Measurements from ENCODE around the gene PLSCR1.

DNA sequence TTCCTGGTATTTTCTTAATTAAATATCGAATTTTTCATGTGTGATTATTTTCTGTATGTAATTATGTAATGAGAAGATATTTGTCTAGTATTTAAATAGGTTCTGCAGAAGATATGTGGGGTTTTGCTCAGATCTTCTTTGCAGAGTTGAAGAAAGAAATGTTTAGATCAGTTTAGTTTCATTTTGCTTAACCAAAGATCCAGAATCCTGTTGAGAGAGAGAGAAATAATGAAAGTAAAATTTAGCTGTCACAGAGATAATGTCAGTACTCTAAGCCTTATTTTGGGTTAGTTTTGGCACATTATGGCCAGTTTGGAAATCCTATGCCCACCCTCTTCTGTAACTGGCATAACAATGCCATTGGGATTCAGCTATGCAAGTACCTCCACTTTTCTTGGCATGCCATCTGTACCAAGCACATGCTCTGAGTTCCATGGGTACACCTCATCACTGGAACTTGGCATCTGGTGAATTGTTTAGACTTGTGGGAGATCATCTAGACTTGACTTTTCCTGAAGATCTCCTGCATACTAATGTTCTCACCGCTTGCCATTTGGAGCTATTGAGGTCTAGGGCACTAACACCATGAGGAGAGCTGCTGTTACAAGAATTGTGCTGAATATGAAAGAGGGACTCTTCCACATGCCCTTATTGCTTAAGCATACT is 30.9 kb downstream of the PLSCR1 start:
- TF ChIP-seq, protein P1, sequence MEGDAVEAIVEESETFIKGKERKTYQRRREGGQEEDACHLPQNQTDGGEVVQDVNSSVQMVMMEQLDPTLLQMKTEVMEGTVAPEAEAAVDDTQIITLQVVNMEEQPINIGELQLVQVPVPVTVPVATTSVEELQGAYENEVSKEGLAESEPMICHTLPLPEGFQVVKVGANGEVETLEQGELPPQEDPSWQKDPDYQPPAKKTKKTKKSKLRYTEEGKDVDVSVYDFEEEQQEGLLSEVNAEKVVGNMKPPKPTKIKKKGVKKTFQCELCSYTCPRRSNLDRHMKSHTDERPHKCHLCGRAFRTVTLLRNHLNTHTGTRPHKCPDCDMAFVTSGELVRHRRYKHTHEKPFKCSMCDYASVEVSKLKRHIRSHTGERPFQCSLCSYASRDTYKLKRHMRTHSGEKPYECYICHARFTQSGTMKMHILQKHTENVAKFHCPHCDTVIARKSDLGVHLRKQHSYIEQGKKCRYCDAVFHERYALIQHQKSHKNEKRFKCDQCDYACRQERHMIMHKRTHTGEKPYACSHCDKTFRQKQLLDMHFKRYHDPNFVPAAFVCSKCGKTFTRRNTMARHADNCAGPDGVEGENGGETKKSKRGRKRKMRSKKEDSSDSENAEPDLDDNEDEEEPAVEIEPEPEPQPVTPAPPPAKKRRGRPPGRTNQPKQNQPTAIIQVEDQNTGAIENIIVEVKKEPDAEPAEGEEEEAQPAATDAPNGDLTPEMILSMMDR (IDR thresholded peaks at IDR 0.05): no peak
- no peak for TF ChIP-seq SIN3A (IDR thresholded peaks at IDR 0.05; ENCODE audit: borderline replicate concordance, insufficient read depth, low read depth, low read length)
